ENCODE data around the gene HUS1B.

HUS1B gene

GRCh38 chr6:656460-657252 is at the start of gene HUS1B:
Gene HUS1B (minus strand): TSS chr6:657100. CDS start chr6:656944, 156 bp downstream.
- TF ChIP-seq, protein P1, sequence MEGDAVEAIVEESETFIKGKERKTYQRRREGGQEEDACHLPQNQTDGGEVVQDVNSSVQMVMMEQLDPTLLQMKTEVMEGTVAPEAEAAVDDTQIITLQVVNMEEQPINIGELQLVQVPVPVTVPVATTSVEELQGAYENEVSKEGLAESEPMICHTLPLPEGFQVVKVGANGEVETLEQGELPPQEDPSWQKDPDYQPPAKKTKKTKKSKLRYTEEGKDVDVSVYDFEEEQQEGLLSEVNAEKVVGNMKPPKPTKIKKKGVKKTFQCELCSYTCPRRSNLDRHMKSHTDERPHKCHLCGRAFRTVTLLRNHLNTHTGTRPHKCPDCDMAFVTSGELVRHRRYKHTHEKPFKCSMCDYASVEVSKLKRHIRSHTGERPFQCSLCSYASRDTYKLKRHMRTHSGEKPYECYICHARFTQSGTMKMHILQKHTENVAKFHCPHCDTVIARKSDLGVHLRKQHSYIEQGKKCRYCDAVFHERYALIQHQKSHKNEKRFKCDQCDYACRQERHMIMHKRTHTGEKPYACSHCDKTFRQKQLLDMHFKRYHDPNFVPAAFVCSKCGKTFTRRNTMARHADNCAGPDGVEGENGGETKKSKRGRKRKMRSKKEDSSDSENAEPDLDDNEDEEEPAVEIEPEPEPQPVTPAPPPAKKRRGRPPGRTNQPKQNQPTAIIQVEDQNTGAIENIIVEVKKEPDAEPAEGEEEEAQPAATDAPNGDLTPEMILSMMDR (IDR thresholded peaks at IDR 0.05), result no peak
- Histone ChIP-seq H3K9me3 (peaks cover 0 to 5% (median 4%) of the 10 kb centered on the region in 3 donors), H3K27ac (peak within 1 kb of the TSS in 1 of 2 donors; percentile 14), H3K27me3 (no peaks in the 10 kb centered on the region), H3K36me3 (peaks cover 9 to 11% (median 10%) of the 10 kb centered on the region in 3 donors), H3K4me3 (no peak within 1 kb of the TSS), H3K4me1 (peaks cover 0 to 48% (median 4%) of the 10 kb centered on the region in 4 donors)
- DNase-seq, result no peak
- intact Hi-C loops (cut with DNase I; ENCODE audit: low total_unique reads), result no loop called here

- no peak overlapping the region for H3K4me3 ChIP-seq
- intact Hi-C loops (cut with DNase I; ENCODE audit: low total_unique reads), result no loop called here
- no peaks in the 10 kb centered on the region for H3K36me3 ChIP-seq
- peaks cover 0 to 9% of the 10 kb centered on the region in 2 donors for H3K27me3 ChIP-seq
- DNase-seq, result no peak
- H3K9me3 ChIP-seq, result no peaks in the 10 kb centered on the region
- H3K4me1 ChIP-seq, result peaks cover 0 to 4% (median 0%) of the 10 kb centered on the region in 4 donors
- H3K27ac ChIP-seq, result no peak overlapping the region
- TF ChIP-seq, protein P1 (IDR thresholded peaks at IDR 0.05), result no peak
Measured at GRCh38 chr6:706146-706545, 49.2 kb upstream of the HUS1B start.

GRCh38 chr6:705047-705446 is 48.1 kb upstream of the HUS1B start:
- Histone ChIP-seq H3K4me1 (peaks cover 0 to under 1% (median 0%) of the 10 kb centered on the region in 4 donors), H3K27ac (no peak overlapping the region), H3K36me3 (no peaks in the 10 kb centered on the region), H3K4me3 (no peak overlapping the region), H3K9me3 (no peaks in the 10 kb centered on the region), H3K27me3 (peaks cover 0 to 9% of the 10 kb centered on the region in 2 donors)
- TF ChIP-seq, protein P1 (IDR thresholded peaks at IDR 0.05), result no peak
- intact Hi-C loops (cut with DNase I; ENCODE audit: low total_unique reads), result no loop called here
- DNase-seq, result no peak

- Histone ChIP-seq H3K27me3 (peaks cover 0 to 9% of the 10 kb centered on the region in 2 donors), H3K4me3 (no peak overlapping the region), H3K4me1 (no peaks in the 10 kb centered on the region), H3K36me3 (no peaks in the 10 kb centered on the region), H3K9me3 (no peaks in the 10 kb centered on the region), H3K27ac (no peak overlapping the region)
- DNase-seq, result no peak
- TF ChIP-seq, protein P1 (IDR thresholded peaks at IDR 0.05), result no peak
- intact Hi-C loops (cut with DNase I; ENCODE audit: low total_unique reads), result no loop called here
Measured at GRCh38 chr6:704046-704445, 47.1 kb upstream of the HUS1B start.

GRCh38 chr6:703552-703951 is 46.7 kb upstream of the HUS1B start:
- no peaks in the 10 kb centered on the region for H3K36me3 ChIP-seq
- no peak overlapping the region for H3K4me3 ChIP-seq
- no peak overlapping the region for H3K27ac ChIP-seq
- H3K9me3 ChIP-seq, result no peaks in the 10 kb centered on the region
- intact Hi-C loops (cut with DNase I; ENCODE audit: low total_unique reads), result no loop called here
- TF ChIP-seq, protein P1 (IDR thresholded peaks at IDR 0.05), result no peak
- H3K4me1 ChIP-seq, result no peaks in the 10 kb centered on the region
- DNase-seq, result no peak
- H3K27me3 ChIP-seq, result peaks cover 0 to 9% of the 10 kb centered on the region in 2 donors

Measured in tibial artery (tissue), 4 donors.